GM20000 (cell line): Measurements from ENCODE around the gene MYO1D.
"Not testable (repeated sequence)": the region's sequence is repeated elsewhere in the genome, so short reads cannot be mapped to it uniquely, and the experiment has no call there.

ENCODE experiments used
- DNase-seq: peaks from one replicate; pipeline ENCODE4 v3.0.0; 2012; ENCODE audit warnings: low spot score
- TF ChIP-seq, protein P1 (sequence below): IDR thresholded peaks from 2 replicates; pipeline ENCODE4 v1.5.1; 2012; ENCODE audit warnings: mild to moderate bottlenecking, control low read depth; ENCODE audit errors: extremely low read depth, missing control alignments

Gene MYO1D

DNA sequence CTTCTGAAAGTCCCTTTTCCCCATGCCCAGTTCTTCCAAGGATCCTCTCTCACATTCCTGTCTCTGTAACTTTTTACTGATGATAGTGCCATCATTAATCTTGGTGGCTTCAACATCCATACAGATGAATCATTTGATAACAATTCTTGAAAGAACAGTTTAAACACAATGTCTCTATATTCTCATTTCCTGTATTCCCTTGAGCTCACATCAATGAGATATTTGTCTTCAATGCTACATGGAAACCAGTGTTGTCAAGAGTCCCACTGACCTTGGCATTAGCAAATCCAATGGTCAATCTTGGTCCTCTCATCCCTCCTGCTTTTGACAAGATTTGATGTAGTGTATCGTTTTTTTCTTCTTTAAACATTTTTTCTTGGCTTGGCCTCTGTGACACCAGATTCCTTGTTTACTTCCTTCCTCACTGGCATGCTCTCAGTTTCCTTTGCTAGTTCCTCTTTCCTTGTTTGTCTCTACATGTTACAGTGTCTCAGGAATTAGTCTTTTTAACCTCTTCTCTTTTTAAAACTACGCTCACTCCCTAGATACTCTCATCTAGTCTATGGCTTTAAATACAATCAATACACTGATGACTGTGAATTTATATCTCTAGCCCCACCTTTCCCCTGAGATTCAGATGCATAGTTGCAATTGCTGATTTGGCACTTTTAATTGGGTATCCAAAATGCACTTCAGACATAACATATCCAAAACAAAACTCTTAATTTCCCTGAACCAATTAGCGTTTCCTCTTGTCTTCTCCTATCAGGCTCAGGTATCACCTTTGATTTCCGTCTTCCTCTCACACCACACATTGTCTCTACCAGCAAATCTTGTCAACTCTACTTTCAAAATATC, 134.0 kb downstream of the MYO1D start:
- no peak for DNase-seq
- TF ChIP-seq, protein P1, sequence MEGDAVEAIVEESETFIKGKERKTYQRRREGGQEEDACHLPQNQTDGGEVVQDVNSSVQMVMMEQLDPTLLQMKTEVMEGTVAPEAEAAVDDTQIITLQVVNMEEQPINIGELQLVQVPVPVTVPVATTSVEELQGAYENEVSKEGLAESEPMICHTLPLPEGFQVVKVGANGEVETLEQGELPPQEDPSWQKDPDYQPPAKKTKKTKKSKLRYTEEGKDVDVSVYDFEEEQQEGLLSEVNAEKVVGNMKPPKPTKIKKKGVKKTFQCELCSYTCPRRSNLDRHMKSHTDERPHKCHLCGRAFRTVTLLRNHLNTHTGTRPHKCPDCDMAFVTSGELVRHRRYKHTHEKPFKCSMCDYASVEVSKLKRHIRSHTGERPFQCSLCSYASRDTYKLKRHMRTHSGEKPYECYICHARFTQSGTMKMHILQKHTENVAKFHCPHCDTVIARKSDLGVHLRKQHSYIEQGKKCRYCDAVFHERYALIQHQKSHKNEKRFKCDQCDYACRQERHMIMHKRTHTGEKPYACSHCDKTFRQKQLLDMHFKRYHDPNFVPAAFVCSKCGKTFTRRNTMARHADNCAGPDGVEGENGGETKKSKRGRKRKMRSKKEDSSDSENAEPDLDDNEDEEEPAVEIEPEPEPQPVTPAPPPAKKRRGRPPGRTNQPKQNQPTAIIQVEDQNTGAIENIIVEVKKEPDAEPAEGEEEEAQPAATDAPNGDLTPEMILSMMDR = no peak

DNA sequence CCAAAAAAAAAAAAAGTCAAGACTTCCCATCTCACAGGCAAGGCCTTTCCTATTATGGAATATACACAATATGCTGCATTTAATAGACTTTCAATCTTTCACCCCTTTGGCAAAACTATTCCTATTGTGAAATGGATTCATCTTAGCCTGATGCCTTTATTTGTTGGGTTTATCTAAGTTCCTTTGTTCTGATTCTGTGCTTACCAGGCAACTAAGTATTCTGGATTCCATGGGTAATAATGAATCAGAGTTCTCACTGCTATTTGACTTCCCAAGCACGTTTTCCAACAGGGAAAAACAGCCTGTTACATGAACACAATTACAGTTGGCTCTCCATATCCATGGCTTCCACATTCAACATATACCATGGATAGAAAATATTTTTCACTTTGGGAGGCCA, 135.5 kb downstream of the MYO1D start:
- TF ChIP-seq, protein P1 = no peak
- DNase-seq = no peak

DNA sequence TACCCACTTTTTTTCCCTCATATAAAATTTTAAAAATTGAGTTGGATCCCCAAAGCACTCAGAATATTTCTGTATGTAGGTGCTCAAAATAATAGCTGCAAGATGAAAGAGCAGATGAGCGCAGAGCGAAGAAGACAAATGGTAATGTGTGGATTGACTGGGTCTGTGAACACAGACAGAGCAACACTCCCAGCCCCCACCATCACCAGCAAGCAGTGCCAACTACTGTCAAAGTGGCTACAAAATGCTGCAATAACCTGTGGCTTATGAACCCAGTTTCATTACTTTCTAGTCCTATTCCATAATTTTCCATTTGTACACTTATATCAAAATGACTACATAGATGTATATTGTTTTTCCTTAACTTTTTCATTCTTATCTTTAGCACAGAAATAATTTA, 137.2 kb downstream of the MYO1D start:
- TF ChIP-seq, protein P1 = no peak
- DNase-seq = no peak

DNA sequence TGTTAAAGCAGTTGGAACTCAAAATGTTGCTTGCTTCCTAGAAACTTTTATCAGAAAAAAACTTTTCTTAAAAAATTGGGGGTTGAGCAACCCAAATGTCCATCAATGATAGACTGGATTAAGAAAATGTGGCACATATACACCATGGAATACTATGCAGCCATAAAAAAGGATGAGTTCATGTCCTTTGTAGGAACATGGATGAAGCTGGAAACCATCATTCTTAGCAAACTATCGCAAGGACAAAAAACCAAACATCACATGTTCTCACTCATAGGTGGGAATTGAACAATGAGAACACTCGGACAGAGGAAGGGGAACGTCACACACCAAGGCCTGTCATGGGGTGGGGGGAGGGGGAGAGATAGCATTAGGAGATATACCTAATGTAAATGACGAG, 137.8 kb downstream of the MYO1D start:
- DNase-seq = not testable (repeated sequence)

DNA sequence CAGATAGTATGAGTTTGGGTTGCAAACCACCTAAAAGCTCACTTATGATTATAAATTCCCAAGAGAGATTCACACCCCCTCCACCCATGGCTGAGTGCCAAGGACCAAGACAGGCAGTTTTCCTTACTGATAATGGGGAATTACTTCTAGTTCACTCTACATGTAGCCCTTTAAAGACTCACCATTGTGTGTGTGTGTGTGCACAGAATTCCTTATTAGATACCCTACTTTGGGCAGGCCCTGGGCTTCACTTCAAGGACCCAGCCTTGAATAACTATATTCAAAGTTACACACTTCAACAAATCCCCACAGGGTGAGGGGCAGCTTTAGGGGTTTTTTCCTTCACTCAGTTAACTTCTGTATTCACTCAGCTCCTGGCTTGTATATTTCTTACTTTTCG, 143.5 kb downstream of the MYO1D start:
- DNase-seq = no peak
- TF ChIP-seq, protein P1 = no peak

DNA sequence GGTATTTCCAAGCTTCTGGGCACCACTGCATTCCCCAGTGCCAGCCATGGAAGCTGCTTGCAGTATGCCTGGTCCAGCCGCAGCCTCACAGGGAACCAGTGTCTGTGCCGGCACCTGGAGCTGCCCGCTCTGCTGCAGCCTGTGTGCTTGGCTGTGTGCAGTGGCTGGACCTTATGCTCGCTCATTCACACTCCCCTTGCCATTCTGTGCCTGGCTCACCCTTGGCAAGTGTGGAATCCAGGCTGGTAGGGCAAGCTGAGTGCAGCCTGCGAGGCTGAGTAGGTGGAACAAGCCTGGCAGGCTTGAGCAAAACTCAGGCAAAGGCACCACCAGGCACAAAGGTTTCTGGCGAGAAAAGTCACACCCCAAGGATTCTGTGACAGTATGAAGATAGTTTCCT, 144.0 kb downstream of the MYO1D start:
- TF ChIP-seq, protein P1 = no peak

DNA sequence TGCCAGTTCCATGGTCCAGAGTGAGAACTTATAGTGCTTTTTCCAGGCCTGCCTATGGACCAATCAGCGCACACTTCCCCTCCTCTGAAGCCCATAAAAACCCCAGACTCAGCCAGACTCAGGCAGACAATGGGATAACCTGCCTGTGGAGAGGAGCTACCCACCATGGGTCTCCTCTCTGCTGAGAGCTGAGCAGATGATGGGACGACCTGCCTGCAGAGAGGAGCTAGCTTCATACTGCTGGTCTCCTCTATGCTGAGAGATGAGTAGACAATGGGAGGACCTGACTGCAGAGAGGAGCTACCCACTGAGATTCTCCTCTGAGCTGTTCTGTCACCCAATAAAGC, 144.7 kb downstream of the MYO1D start:
- no peak for DNase-seq
- TF ChIP-seq, protein P1 = no peak

More for the DNA sequence above, 144.0 kb downstream of the MYO1D start:
- DNase-seq = no peak

DNA sequence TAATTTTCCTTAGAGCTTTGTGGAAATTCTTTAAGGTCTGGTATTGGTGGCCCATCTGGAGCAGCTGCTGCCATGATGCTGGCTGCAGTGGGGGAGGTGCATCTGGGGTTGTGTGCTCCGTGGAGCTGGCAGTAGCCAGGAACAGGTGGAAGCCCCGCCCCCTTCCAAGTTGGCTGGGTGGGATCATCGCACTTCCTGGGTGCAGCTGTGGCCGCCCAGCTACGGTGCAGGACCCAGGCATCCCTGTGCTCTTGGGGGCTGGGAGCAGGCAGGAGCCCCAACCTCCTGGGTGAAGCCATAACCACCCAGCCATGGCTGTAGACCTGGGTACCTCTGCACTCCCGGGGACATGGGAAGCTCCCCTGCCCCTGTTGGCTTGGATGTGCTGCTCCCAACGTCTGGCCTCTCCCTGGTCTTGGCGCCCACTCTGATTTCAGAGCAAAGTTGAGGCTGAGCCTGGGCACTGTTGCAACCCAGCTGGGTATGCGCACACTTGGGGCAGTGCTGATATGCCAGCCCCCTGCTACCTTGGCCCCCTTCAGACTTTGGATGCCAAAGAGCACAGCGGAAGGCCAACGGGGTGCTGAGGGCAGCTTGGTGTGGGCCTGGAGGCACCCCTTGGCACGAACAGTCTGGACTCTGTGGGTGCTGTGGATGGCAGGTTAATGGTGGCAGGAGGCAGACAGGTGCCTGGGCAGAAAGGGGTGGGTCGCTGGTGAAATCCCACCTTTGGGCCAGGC, 145.2 kb downstream of the MYO1D start:
- no peak for DNase-seq
- TF ChIP-seq, protein P1 = no peak
